OCI-LY1 (cell line): ENCODE data around the gene FLVCR2.

Source experiments
- EZH2 ChIP-seq: fragments of 200-600 bp; sonication (generic), shearing (Covaris generic); IDR thresholded peaks from 2 replicates; pipeline ENCODE4 v1.8.0; 2017; ENCODE audit warnings: borderline replicate concordance, mixed run types, mild to moderate bottlenecking, antibody characterized with exemption, low read length, moderate library complexity, mixed read lengths
- TF ChIP-seq, protein P1 (sequence below): fragments of 200-600 bp; sonication (generic), shearing (Covaris generic); IDR thresholded peaks from 2 replicates; pipeline ENCODE4 v1.5.1; 2017; ENCODE audit warnings: mild to moderate bottlenecking, antibody characterized with exemption, low read length, moderate library complexity, mixed read lengths

DNA sequence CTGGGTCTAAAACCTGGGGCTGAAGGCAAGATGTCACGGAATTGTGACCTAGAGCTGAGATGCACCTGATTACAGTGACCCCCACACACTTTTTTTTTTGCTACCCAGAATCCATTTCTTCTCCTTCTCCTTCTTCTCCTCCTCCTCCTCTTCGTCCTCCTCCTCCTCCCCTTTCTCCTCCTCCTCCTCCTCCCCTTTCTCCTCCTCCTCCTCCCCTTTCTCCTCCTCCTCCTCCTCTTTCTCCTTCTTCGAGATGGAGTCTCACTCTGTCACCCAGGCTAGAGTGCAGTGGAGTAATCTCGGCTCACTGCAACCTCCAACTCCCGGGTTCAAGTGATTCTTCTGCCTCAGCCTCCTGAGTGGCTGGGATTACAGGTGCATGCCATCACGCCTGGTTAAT is 19.4 kb upstream of the FLVCR2 start:
- TF ChIP-seq, protein P1, sequence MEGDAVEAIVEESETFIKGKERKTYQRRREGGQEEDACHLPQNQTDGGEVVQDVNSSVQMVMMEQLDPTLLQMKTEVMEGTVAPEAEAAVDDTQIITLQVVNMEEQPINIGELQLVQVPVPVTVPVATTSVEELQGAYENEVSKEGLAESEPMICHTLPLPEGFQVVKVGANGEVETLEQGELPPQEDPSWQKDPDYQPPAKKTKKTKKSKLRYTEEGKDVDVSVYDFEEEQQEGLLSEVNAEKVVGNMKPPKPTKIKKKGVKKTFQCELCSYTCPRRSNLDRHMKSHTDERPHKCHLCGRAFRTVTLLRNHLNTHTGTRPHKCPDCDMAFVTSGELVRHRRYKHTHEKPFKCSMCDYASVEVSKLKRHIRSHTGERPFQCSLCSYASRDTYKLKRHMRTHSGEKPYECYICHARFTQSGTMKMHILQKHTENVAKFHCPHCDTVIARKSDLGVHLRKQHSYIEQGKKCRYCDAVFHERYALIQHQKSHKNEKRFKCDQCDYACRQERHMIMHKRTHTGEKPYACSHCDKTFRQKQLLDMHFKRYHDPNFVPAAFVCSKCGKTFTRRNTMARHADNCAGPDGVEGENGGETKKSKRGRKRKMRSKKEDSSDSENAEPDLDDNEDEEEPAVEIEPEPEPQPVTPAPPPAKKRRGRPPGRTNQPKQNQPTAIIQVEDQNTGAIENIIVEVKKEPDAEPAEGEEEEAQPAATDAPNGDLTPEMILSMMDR = no peak
- no peak for TF ChIP-seq EZH2
